ENCODE data around the gene ZBED3. TPM values are rescaled to one million over a fixed set of nuclear protein-coding genes. Genes with fewer than 3 reads are reported as not detected.
"Not testable (repeated sequence)": the region's sequence is repeated elsewhere in the genome, so short reads cannot be mapped to it uniquely, and the experiment has no call there.

The ZBED3 gene
- 0.29 and 0.60 TPM in 2 replicates for total RNA-seq (2014; rRNA removed; shearing (Covaris generic))

GRCh38 chr5:77086689-77087483, at the start of gene ZBED3:
TSS of gene ZBED3 (minus strand) at chr5:77087285. CDS start at chr5:77077878, 9,407 bp downstream.
- peak; percentile 74 for DNase-seq (ENCODE audit: low read depth)

- DNase-seq (ENCODE audit: low read depth): peak; percentile 93
These were observed 46.1 kb upstream of the ZBED3 start for GRCh38 chr5:77133061-77133758.

- DNase-seq (ENCODE audit: low read depth): no peak
These were observed 44.3 kb upstream of the ZBED3 start for GRCh38 chr5:77131361-77131760.

GRCh38 chr5:77129391-77129990, 42.4 kb upstream of the ZBED3 start:
- DNase-seq (ENCODE audit: low read depth): peak; percentile 14

GRCh38 chr5:77128411-77129061, 41.5 kb upstream of the ZBED3 start:
- no peak for DNase-seq (ENCODE audit: low read depth)

- no peak for DNase-seq (ENCODE audit: low read depth)
These were observed 36.0 kb upstream of the ZBED3 start for GRCh38 chr5:77123057-77123456.

GRCh38 chr5:77120706-77121105, 33.6 kb upstream of the ZBED3 start:
- no peak for DNase-seq (ENCODE audit: low read depth)

GRCh38 chr5:77120086-77120485, 33.0 kb upstream of the ZBED3 start:
- DNase-seq (ENCODE audit: low read depth): no peak

- no peak for DNase-seq (ENCODE audit: low read depth)
These were observed 30.1 kb upstream of the ZBED3 start for GRCh38 chr5:77117161-77117560.

GRCh38 chr5:77107035-77107434, 19.9 kb upstream of the ZBED3 start:
- DNase-seq (ENCODE audit: low read depth): not testable (repeated sequence)

GRCh38 chr5:77104813-77105212, 17.7 kb upstream of the ZBED3 start:
- no peak for DNase-seq (ENCODE audit: low read depth)

- DNase-seq (ENCODE audit: low read depth): no peak
These were observed 16.4 kb upstream of the ZBED3 start for GRCh38 chr5:77103457-77103856.

GRCh38 chr5:77102549-77102948, 15.5 kb upstream of the ZBED3 start:
- no peak for DNase-seq (ENCODE audit: low read depth)

- DNase-seq (ENCODE audit: low read depth): peak; percentile 51
These were observed 14.2 kb upstream of the ZBED3 start for GRCh38 chr5:77101298-77101697.

- no peak for DNase-seq (ENCODE audit: low read depth)
These were observed 8.1 kb upstream of the ZBED3 start for GRCh38 chr5:77095189-77095588.

GRCh38 chr5:77087484-77088261, 588 bp upstream of the ZBED3 start:
- DNase-seq (ENCODE audit: low read depth): peak; percentile 36

- DNase-seq (ENCODE audit: low read depth): no peak
These were observed 757 bp downstream of the ZBED3 start for GRCh38 chr5:77086368-77086688.

GRCh38 chr5:77083088-77083487, 4.0 kb downstream of the ZBED3 start:
- no peak for DNase-seq (ENCODE audit: low read depth)

GRCh38 chr5:77082280-77082679, 4.8 kb downstream of the ZBED3 start:
- DNase-seq (ENCODE audit: low read depth): no peak

GRCh38 chr5:77080905-77081304, 6.2 kb downstream of the ZBED3 start:
- no peak for DNase-seq (ENCODE audit: low read depth)

- not testable (repeated sequence) for DNase-seq (ENCODE audit: low read depth)
These were observed 6.6 kb downstream of the ZBED3 start for GRCh38 chr5:77080479-77080878.

- DNase-seq (ENCODE audit: low read depth): no peak
These were observed 9.3 kb downstream of the ZBED3 start for GRCh38 chr5:77077829-77078176.

Measured in RPMI7951 (cell line).